ENCODE data around the gene ING4. TPM values are rescaled to one million over a fixed set of nuclear protein-coding genes. Genes with fewer than 3 reads are reported as not detected.

The ING4 gene
- total RNA-seq, 4 donors from 2014 or later, result 43.2 to 63.8 (median 54.3) TPM

- H3K4me3 ChIP-seq, result peak overlapping the region; percentile 46 to 60
- peak; percentile 9 for ATAC-seq
- peaks cover 0 to 37% of the 10 kb centered on the region in 2 donors for H3K36me3 ChIP-seq
- no peaks in the 10 kb centered on the region for H3K27me3 ChIP-seq
- no peaks in the 10 kb centered on the region for H3K9me3 ChIP-seq
- H3K4me1 ChIP-seq, result peaks cover 0 to 14% (median 0%) of the 10 kb centered on the region in 3 donors
- H3K27ac ChIP-seq, result peak overlapping the region in 3 of 4 donors; percentile 67 to 74 (median 73)
- WGBS, 2 donors (ENCODE audit: low coverage in 1 of 2), result 52 to 82% methylated on average over 2 to 13 of the region's 28 CpGs
- TF ChIP-seq POLR2A (IDR thresholded peaks at IDR 0.05) (no peak), POLR2AphosphoS5 (IDR thresholded peaks at IDR 0.05) (no peak), EP300 (IDR thresholded peaks at IDR 0.05) (no peak)
- TF ChIP-seq, protein P1, sequence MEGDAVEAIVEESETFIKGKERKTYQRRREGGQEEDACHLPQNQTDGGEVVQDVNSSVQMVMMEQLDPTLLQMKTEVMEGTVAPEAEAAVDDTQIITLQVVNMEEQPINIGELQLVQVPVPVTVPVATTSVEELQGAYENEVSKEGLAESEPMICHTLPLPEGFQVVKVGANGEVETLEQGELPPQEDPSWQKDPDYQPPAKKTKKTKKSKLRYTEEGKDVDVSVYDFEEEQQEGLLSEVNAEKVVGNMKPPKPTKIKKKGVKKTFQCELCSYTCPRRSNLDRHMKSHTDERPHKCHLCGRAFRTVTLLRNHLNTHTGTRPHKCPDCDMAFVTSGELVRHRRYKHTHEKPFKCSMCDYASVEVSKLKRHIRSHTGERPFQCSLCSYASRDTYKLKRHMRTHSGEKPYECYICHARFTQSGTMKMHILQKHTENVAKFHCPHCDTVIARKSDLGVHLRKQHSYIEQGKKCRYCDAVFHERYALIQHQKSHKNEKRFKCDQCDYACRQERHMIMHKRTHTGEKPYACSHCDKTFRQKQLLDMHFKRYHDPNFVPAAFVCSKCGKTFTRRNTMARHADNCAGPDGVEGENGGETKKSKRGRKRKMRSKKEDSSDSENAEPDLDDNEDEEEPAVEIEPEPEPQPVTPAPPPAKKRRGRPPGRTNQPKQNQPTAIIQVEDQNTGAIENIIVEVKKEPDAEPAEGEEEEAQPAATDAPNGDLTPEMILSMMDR (IDR thresholded peaks at IDR 0.05), result no peak
These were observed 16.4 kb downstream of the ING4 start for GRCh38 chr12:6646276-6647082.

DNA sequence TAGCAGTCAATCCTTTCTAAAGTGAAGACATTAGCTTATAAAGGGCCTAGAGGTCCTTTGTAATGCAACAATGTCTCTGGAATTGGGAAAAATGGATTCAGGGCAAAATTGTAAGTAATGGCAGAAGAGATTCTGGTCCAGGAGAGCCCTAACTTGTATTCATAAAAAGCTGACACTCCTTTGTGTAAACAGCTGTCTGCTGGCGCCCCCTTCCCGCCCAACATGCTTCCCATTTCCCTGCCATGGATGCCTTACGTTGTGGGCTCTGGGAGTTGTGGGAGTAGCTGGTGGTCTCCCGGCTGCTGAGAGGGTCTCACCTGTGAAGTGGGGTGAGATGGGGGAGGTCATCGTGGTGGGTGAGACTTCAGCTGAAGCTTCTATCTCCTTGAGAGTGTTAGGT lies 18.0 kb downstream of the ING4 start:
- Histone ChIP-seq H3K27me3 (no peaks in the 10 kb centered on the region), H3K9me3 (no peaks in the 10 kb centered on the region), H3K4me1 (peaks cover 0 to 14% (median 0%) of the 10 kb centered on the region in 3 donors), H3K4me3 (no peak overlapping the region), H3K36me3 (peaks cover 0 to 21% of the 10 kb centered on the region in 2 donors), H3K27ac (peak overlapping the region in 1 of 4 donors; percentile 39)
- ATAC-seq, result no peak
- TF ChIP-seq, protein P1 (IDR thresholded peaks at IDR 0.05), result peak in 1 of 4 experiments; percentile 46
- TF ChIP-seq POLR2A (IDR thresholded peaks at IDR 0.05), result no peak
- WGBS, 2 donors (ENCODE audit: low coverage in 1 of 2), result 17 to 20% methylated on average over 1 to 4 of the region's 5 CpGs

DNA sequence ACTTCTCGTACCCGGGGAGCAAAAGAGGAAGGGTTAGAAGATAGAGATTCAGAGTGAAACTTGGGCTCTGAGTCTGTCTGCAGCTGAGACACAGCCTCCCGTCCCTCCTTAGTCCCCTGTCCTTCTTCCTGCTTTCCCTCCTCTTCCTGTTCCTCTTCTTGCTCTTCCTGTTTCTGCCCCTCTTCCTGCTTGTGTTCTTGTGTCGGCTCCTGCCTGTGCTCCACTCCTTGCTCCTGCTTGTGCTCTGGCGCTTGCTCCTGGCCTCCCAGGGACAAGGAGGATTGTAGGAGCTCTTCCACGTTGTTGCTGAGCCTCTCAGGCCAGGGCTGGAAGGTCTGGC lies 18.7 kb downstream of the ING4 start:
- no peaks in the 10 kb centered on the region for H3K27me3 ChIP-seq
- WGBS, 2 donors (ENCODE audit: low coverage in 1 of 2), result 71% methylated on average over 3 of the region's 6 CpGs; no CpG with 5 or more reads in 1 of the 2 donors
- peaks cover 0 to 15% of the 10 kb centered on the region in 2 donors for H3K36me3 ChIP-seq
- H3K4me3 ChIP-seq, result no peak overlapping the region
- H3K9me3 ChIP-seq, result no peaks in the 10 kb centered on the region
- peak; percentile 20 for ATAC-seq
- TF ChIP-seq, protein P1 (IDR thresholded peaks at IDR 0.05), result no peak
- TF ChIP-seq POLR2AphosphoS5 (IDR thresholded peaks at IDR 0.05) (no peak), POLR2A (IDR thresholded peaks at IDR 0.05) (no peak), EP300 (IDR thresholded peaks at IDR 0.05) (no peak)
- H3K27ac ChIP-seq, result peak overlapping the region in 1 of 4 donors; percentile 39
- peaks cover 0 to 14% (median 0%) of the 10 kb centered on the region in 3 donors for H3K4me1 ChIP-seq

GRCh38 chr12:6643569-6644256 lies 19.2 kb downstream of the ING4 start:
- Histone ChIP-seq H3K4me3 (no peak overlapping the region), H3K4me1 (peaks cover 0 to 14% (median 0%) of the 10 kb centered on the region in 3 donors), H3K36me3 (peaks cover 0 to 9% of the 10 kb centered on the region in 2 donors), H3K9me3 (no peaks in the 10 kb centered on the region), H3K27ac (no peak overlapping the region), H3K27me3 (no peaks in the 10 kb centered on the region)
- peak; percentile 22 for ATAC-seq
- TF ChIP-seq POLR2A (IDR thresholded peaks at IDR 0.05) (no peak), POLR2AphosphoS5 (IDR thresholded peaks at IDR 0.05) (no peak), EP300 (IDR thresholded peaks at IDR 0.05) (no peak)
- TF ChIP-seq, protein P1 (IDR thresholded peaks at IDR 0.05), result no peak
- 80 to 100% methylated on average over 1 to 5 of the region's 6 CpGs for WGBS, 2 donors (ENCODE audit: low coverage in 1 of 2)
